ENCODE measurements around the gene MAN2B1. TPM values are rescaled to one million over a fixed set of nuclear protein-coding genes. Genes with fewer than 3 reads are reported as not detected.

MAN2B1 gene
- total RNA-seq, 1 experiment from 2014 or later, result 84.4 TPM

- CTCF ChIA-PET, result no interaction called here
- Mint-ChIP-seq H3K36me3 (ENCODE audit: insufficient read depth, unreplicated experiment) (peaks cover under 1% of the 10 kb centered on the region), H3K27ac (ENCODE audit: unreplicated experiment) (no peak overlapping the region), H3K4me1 (ENCODE audit: low read depth, unreplicated experiment) (no peaks in the 10 kb centered on the region), H3K27me3 (ENCODE audit: unreplicated experiment) (no peaks in the 10 kb centered on the region), H3K4me3 (ENCODE audit: low read depth, unreplicated experiment) (no peak overlapping the region), H3K9me3 (ENCODE audit: low read depth, unreplicated experiment) (no peaks in the 10 kb centered on the region)
- no peak for DNase-seq
- BruUV-seq (replicated peaks), result no TSS peak
- TF ChIP-seq, protein P1, sequence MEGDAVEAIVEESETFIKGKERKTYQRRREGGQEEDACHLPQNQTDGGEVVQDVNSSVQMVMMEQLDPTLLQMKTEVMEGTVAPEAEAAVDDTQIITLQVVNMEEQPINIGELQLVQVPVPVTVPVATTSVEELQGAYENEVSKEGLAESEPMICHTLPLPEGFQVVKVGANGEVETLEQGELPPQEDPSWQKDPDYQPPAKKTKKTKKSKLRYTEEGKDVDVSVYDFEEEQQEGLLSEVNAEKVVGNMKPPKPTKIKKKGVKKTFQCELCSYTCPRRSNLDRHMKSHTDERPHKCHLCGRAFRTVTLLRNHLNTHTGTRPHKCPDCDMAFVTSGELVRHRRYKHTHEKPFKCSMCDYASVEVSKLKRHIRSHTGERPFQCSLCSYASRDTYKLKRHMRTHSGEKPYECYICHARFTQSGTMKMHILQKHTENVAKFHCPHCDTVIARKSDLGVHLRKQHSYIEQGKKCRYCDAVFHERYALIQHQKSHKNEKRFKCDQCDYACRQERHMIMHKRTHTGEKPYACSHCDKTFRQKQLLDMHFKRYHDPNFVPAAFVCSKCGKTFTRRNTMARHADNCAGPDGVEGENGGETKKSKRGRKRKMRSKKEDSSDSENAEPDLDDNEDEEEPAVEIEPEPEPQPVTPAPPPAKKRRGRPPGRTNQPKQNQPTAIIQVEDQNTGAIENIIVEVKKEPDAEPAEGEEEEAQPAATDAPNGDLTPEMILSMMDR (IDR thresholded peaks at IDR 0.05; ENCODE audit: unreplicated experiment), result no peak
- intact Hi-C loops (cut with micrococcal nuclease; ENCODE audit: unreplicated experiment), result no loop called here
Measured at GRCh38 chr19:12641456-12641855, 25.1 kb downstream of the MAN2B1 start.

DNA sequence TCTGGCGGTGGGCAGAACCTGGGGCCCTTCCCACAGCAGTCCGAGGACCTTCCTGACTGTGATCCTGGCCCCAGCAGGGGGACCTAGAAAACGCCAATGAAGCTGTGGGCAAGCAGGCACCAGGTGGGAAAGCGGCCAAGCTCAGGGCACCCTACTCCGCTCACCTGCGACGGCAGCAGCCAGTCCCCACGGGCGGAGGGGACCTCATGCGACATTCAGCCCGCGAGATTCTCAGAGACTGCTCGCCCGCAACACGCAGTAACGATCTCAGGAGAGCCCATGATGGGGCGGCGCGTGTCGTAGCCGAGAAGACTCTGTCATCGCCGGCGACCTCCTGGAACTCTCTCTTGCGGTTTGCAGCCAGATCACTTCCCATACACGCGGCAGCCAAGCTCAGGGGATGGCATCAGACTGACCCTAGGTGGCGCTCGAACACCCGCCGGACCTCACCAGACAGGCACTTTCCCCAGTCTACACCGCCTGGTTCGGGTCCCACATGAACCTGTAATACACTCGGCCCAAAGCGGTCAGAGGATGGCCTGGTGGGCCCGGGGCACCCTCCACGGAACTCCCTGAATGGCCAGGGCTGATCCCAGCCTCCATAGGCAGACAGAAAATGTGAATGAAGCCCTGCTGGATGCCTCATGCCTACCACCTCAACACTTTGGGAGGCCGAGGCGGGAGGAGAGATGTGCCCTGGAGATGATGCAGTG, 26.5 kb downstream of the MAN2B1 start:
- no peak overlapping the region for H3K27ac Mint-ChIP-seq (ENCODE audit: unreplicated experiment)
- no TSS peak for BruUV-seq (replicated peaks)
- peaks cover 3% of the 10 kb centered on the region for H3K9me3 Mint-ChIP-seq (ENCODE audit: low read depth, unreplicated experiment)
- H3K36me3 Mint-ChIP-seq (ENCODE audit: insufficient read depth, unreplicated experiment), result no peaks in the 10 kb centered on the region
- DNase-seq, result no peak
- TF ChIP-seq, protein P1 (IDR thresholded peaks at IDR 0.05; ENCODE audit: unreplicated experiment), result no peak
- no peaks in the 10 kb centered on the region for H3K27me3 Mint-ChIP-seq (ENCODE audit: unreplicated experiment)
- CTCF ChIA-PET, result no interaction called here
- H3K4me3 Mint-ChIP-seq (ENCODE audit: low read depth, unreplicated experiment), result no peak overlapping the region
- no peaks in the 10 kb centered on the region for H3K4me1 Mint-ChIP-seq (ENCODE audit: low read depth, unreplicated experiment)
- intact Hi-C loops (cut with micrococcal nuclease; ENCODE audit: unreplicated experiment), result no loop called here

DNA sequence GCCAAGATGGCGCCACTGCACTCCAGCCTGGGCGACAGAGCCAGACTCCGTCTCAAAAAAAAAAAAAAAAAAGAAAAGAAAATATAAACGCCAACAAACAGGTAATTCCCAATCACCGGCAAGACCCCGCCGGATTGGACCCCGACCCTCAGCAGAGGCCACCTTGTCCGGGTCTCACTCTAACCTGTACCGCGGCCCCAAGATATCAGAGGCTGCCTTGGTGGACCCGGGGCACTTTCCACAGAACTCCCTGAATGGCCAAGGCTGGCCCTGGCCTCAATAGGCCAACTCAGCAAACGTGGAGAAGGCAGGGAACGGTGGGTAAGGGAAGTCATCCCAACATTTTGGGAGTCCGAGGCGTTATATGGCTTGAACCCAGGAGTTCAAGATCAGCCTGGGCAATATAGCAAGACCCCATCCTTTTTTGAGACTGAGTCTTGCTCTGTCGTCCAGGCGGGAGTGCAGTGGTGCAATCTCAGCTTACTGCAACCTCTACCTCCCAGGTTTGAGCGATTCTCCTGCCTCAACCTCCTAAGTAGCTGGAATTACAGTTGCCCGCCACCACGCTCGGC, 27.8 kb downstream of the MAN2B1 start:
- peaks cover 3% of the 10 kb centered on the region for H3K9me3 Mint-ChIP-seq (ENCODE audit: low read depth, unreplicated experiment)
- intact Hi-C loops (cut with micrococcal nuclease; ENCODE audit: unreplicated experiment), result no loop called here
- CTCF ChIA-PET, result interaction anchor here (0.7 kb wide), 1 partner anchor 330 kb away, joined by 3 read pairs; no protein-coding TSS in a partner anchor
- DNase-seq, result no peak
- H3K27ac Mint-ChIP-seq (ENCODE audit: unreplicated experiment), result no peak overlapping the region
- no TSS peak for BruUV-seq (replicated peaks)
- peaks cover 5% of the 10 kb centered on the region for H3K36me3 Mint-ChIP-seq (ENCODE audit: insufficient read depth, unreplicated experiment)
- no peaks in the 10 kb centered on the region for H3K4me1 Mint-ChIP-seq (ENCODE audit: low read depth, unreplicated experiment)
- TF ChIP-seq, protein P1 (IDR thresholded peaks at IDR 0.05; ENCODE audit: unreplicated experiment), result no peak
- no peaks in the 10 kb centered on the region for H3K27me3 Mint-ChIP-seq (ENCODE audit: unreplicated experiment)
- no peak overlapping the region for H3K4me3 Mint-ChIP-seq (ENCODE audit: low read depth, unreplicated experiment)

GRCh38 chr19:12636631-12637030, 29.9 kb downstream of the MAN2B1 start:
- Mint-ChIP-seq H3K27ac (ENCODE audit: unreplicated experiment) (no peak overlapping the region), H3K9me3 (ENCODE audit: low read depth, unreplicated experiment) (peaks cover 3% of the 10 kb centered on the region), H3K27me3 (ENCODE audit: unreplicated experiment) (no peaks in the 10 kb centered on the region), H3K4me3 (ENCODE audit: low read depth, unreplicated experiment) (no peak overlapping the region), H3K36me3 (ENCODE audit: insufficient read depth, unreplicated experiment) (peaks cover 12% of the 10 kb centered on the region), H3K4me1 (ENCODE audit: low read depth, unreplicated experiment) (no peaks in the 10 kb centered on the region)
- DNase-seq, result no peak
- intact Hi-C loops (cut with micrococcal nuclease; ENCODE audit: unreplicated experiment), result no loop called here
- CTCF ChIA-PET, result no interaction called here
- TF ChIP-seq, protein P1 (IDR thresholded peaks at IDR 0.05; ENCODE audit: unreplicated experiment), result no peak
- BruUV-seq (replicated peaks), result no TSS peak
